ENCODE measurements around the gene WRAP53.
"Not testable (repeated sequence)": the region's sequence is repeated elsewhere in the genome, so short reads cannot be mapped to it uniquely, and the experiment has no call there.

Gene WRAP53

DNA sequence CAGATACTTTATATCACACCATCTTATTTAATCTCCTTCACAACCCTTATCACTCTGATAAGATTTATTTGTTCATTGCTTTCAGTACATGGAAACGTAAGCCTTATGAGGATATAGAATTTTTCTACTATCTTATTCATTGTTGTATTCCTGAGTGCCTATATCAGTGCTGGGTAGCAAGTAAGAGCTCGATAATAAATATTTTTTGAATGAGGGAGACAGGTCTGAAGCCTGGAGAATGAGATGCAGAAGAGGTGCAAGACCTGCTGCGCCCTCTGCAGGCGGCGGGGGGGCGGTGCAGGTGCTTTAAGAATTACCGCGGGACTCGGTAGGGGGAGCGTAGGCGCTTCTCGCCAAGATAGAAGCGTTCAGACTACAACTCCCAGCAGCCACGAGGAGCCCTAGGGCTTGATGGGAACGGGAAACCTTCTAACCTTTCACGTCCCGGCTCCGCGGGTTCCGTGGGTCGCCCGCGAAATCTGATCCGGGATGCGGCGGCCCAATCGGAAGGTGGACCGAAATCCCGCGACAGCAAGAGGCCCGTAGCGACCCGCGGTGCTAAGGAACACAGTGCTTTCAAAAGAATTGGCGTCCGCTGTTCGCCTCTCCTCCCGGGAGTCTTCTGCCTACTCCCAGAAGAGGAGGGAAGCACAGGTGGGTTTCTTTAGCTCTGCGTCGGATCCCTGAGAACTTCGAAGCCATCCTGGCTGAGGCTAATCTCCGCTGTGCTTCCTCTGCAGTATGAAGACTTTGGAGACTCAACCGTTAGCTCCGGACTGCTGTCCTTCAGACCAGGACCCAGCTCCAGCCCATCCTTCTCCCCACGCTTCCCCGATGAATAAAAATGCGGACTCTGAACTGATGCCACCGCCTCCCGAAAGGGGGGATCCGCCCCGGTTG lies at the start of gene WRAP53:
TSS of gene WRAP53 (plus strand) at position 570 of the 900 bp plus-strand sequence. CDS start at position 742, 172 bp downstream.
- peak; percentile 94 for DNase-seq

DNA sequence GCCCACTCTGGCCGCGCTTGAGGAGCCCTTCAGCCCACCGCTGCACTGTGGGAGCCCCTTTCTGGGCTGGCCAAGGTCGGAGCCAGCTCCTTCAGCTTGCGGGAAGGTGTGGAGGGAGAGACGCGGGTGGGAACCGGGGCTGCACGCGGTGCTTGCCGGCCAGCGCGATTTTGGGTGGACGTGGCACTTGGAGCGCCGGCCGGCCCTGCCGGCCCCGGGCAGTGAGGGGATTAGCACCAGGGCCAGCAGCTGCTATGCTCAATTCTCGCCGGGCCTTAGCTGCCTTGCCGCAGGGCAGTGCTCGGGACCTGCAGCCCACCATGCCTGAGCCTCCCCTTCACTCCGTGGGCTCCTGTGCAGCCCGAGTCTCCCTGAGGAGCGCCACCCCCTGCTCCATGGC lies 47.5 kb upstream of the WRAP53 start:
- no peak for DNase-seq

DNA sequence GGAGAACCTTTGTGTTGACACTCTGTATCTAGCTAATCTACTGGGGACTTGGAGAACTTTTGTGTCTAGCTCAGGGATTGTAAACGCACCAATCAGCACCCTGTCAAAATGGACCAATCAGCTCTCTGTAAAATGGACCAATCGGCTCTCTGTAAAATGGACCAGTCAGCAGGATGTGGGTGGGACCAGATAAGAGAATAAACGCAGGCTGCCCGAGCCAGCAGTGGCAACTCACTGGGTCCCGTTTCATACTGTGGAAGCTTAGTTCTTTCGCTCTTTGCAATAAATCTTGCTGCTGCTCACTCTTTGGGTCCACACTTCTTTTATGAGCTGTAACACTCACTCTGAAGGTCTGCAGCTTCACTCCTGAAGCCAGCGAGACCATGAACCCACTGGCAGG lies 46.6 kb upstream of the WRAP53 start:
- not testable (repeated sequence) for DNase-seq

DNA sequence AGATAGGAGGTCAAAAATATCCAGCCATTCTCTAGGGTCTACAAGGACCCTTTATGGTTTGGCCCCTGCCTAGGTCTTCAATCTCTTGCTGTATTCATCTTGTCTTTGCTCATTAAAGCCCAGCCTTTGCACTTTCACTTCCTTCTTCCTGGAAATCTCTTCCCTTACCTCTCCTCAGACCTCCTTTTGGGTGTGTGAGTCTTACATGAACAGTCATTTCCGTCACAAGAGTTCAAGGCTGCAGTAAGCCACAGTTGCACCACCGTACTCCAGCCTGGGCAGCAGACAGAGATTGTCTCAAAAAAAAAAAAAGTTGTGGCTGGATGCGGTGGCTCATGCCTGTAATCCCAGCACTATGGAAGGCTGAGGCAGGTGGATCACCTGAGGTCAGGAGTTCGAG lies 43.5 kb upstream of the WRAP53 start:
- no peak for DNase-seq

DNA sequence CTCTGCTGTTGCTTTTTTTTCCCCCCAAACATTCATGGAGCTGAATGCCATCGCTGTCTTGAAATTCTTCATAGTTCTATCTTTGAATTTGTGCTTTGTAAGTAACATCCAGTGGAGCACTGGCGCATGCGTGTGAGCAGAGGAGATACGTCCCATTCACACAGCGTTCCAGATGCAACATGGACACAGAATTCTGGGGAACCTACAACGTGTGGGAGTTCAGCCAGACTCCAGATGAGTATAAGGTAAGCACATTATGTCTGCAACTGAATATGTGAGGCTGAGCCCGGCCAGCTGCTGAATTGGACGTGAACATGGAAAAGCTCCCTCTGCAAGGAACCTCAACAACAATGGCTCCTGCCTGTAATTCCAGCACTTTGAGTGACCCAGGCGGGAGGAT lies 41.8 kb upstream of the WRAP53 start:
- no peak for DNase-seq

DNA sequence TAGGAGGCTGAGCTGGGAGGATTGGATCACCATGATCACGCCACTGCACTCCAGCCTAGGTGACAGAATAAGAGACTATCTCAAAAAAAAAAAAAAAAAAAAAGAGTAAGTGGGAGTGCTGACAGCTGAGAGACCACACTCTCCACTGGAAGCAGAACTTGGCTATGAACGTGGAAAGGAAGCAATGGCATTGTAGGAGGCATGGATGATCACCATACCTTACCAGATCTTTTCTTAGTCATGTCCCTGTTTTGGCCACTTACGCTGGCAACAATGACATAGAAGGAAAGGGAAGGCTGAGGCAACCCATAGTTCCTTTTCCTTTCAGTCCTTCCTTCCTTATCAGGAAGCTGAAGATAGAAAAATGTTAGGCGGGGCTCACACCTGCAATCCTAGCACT lies 41.3 kb upstream of the WRAP53 start:
- DNase-seq, result no peak

DNA sequence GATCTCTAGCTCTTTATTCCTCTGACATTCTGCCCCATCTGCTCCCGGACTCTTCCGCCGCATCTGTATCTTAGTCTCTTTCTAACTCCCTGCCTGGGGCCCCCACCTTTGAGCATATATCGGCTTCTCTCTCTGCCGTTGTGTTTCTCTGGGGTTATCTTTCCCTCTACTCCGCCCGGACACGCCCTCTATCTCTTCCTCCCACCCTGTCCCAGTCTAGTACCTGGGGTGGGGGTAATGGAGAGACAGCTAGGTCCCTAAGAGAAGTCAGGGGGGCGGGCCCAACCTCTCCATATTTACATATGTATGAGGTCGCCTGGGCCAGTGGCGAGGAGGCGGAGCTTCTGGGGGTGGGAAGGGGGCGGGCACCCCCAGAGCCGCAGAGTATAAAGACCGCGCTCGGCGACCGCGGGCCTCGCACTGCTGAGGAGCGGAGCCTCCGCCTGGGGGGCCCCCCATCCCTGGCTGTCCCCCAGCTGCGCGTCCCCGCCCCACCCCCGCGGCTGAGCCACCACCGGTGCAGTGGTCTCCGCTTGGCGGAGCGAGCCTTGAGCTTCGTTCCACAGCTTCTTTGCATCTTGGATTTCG lies 37.7 kb upstream of the WRAP53 start, which contains the start of gene ATP1B2:
TSS of gene ATP1B2 (plus strand) at position 418 of the 588 bp plus-strand sequence. CDS start 593 bp downstream, outside the sequence.
- peak; percentile 37 for DNase-seq

DNA sequence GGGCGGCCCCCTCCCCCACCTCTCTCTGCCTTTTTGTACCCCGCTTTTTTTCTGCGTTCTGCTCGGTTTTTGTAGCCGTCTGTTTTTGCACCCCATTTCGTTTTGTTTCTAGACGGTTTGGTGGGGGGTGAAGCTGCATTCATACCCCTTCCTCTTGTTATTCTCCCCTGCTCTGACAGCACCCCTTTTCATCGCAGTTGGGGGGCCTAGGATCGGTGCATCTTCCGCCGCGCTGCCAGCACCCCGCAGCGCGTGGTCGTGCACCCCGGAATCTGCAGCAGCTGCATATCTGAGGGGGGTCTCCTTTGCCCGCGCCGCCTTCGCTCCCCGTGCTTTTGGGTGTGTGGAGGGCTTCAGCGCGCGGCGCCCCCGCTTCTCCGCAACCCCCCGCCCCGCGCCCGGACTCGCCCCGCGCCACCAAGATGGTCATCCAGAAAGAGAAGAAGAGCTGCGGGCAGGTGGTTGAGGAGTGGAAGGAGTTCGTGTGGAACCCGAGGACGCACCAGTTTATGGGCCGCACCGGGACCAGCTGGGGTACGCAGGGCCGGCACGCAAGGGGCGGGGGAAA lies 37.1 kb upstream of the WRAP53 start:
- DNase-seq, result no peak

DNA sequence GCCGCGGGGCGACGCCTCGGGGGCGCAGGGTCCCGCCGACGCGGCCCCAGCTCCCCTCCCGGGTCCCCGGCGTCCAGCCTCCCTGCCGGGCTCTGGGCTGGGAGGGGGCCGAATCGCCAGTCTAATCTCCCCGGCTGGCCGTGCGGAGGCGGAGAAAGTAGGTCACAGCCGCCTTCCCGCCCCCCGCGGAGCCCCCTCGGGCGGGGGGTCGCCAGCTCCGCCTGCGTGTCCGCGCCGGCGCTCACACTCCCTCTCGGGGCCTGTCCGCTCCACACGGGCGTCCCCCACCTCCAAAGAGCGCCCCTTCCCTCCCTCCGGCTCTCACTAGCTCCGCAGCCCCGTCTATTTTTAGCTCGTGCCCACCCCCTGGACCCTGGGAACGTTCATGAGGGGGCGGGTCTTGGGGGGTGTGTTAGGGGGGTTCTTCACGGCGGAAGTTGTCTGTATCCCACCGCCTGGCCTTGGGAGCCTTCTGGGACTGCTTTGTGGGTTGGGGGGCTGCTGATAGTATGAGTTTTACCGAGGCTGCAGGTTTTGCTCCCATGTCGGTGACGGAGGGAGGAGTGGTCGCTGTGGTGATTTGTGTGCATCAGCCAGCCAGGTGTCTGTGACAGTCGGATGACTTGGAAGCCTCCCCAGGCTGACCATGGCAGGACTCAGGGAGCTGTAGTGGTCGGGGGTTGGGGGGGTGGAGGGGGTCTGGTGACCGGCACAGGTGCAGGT lies 36.5 kb upstream of the WRAP53 start:
- DNase-seq, result no peak

DNA sequence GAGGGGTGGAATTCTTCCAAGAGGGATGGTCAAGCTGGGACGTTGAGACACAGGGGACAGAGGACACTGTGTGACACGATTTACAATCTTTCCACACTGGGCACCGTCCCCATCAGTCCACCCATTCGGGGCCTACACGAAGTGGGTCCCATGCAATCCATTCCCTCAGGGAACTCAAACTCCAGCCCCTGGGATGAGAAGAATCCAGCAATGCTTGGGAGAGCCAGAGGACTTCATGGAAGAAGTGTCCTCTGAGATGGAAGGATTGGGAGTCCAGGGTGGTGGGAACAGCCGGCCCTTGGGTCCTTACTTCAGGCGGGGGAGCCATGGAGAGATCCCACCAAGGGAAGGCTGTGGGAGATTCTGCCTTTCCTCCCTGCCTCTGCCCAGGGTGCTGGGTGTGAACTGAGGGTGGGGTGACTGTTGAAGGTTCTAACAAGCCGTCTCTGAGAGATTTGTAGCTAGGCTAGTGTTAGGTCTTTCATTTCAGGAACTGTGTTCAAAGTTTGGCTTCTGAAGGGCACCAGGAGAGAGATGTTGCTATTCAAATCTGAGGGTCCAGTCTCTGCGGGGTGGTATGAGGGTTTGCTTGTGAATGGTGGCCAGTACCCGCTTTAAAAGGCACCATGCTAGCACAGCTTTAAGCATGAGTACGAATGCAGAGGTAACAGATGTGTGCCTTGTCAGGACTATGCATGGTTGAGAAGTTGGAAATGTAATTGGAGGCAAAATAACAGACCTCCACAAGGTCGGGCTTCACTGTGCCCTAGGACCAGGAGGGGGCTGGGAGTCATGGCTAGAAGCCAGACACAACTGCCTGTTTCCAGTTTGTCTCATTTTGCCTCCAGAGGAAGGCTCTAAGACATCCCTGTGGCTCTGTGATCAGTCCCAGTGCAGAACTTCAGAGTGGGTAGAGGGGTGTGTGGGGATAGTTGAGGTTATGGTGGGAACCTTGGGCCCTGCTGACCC lies 35.6 kb upstream of the WRAP53 start:
- no peak for DNase-seq

DNA sequence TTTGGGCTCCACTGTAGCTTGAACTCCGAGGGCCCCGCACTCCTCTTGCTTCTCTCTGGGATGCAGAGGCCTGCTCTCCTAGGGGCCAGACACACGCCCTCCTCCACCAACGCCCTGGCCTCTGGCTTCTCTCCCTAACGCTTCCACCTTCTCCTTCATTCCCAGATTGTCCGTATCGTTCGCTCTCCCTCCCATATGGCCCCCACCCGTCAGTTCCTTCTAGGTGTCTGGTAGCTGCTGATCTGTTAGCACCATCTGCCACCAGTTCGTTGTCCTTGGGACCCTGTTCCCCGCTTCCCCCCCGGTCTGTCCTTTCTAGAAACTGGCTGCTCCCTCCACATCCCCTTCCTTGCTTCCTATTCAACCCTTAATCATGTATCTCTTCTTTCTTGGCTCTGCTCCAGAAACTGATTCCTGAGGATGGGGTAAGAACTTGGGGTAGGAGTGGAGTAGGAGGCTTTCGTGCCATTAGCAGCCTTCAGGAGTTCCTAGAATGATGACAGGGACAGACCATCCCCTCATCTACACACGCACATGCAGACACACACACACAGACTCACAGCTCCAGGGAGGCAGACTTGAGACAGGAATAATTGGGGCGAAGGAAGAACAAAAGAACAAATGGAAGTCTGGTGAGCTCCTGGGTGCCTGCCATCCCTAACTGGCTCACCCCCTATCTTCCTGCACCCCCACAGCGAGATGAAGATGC lies 33.3 kb upstream of the WRAP53 start:
- no peak for DNase-seq

DNA sequence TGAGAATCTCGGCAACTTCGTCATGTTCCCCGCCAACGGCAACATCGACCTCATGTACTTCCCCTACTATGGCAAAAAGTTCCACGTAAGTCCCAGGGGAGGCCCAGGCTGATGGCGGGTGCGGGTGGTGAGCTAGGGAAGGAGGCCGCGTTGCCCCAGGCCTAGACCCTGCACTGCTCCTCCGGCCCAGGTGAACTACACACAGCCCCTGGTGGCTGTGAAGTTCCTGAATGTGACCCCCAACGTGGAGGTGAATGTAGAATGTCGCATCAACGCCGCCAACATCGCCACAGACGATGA lies 32.8 kb upstream of the WRAP53 start:
- DNase-seq, result no peak

DNA sequence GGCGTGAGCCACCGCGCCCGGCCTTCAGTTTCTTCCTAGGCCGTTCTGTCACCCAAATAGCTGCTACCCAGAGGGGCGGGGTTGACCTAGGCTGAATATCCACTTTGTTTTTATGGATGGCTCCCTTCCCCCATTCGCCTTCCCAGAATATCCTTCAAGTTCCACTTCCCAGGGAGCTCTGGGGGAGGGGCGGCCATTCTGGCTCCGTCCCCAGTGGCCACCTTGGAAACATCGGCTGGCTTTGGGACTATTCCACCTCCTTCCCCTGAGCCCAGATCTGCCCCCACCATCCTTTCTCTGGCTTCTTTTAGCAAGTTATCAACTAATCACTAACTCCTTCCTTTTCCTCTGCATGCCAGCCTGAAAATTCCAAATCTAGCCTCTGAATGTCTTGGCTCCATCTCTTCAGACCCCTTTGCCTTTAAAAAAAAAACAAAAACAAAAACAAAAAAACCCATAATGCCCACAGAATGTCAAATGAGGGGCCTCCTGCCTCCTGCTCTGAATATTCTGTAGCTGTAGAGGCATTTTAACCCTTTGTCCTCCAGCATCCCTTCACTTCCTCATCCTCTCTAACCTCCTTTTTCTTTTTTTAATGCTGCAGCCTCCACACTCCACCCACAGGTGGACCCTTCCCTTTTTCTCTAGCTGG lies 31.2 kb upstream of the WRAP53 start:
- no peak for DNase-seq

DNA sequence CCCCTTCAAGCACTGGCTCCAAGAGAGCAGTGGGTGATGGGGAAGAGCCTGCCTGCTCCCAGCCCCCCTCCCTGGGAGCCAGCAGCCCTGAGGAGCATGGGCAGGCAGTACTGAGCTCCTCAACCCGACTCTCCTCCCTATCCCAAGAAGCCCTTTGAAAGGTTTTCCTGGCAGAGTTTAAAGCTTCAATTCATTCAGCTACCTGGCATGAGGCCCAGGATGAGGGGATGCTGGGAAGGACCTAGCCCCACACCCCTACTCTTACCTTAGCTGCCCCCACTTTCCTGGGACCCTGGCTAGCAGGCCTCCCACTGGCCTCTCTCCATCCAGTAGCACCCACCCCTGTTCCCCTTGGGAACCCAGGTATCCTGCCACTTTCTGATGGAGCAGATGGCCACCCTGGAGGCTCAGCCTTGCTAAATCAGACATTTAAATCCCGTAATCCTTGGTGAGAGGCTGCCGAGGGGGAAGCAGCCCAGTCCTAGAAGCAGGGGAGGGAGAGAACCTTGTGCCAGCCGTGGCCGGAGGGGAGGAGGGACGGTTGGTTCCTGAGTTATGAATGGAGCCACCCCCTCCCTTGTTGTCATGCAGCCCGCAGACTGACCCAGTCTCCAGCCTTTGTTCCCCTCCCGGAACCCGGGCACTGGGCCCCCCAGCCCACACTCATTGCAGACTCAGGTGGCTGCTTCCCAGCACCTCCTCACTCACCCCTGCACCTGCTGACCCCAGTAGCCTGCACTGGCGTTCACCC lies 20.4 kb upstream of the WRAP53 start:
- DNase-seq, result no peak

DNA sequence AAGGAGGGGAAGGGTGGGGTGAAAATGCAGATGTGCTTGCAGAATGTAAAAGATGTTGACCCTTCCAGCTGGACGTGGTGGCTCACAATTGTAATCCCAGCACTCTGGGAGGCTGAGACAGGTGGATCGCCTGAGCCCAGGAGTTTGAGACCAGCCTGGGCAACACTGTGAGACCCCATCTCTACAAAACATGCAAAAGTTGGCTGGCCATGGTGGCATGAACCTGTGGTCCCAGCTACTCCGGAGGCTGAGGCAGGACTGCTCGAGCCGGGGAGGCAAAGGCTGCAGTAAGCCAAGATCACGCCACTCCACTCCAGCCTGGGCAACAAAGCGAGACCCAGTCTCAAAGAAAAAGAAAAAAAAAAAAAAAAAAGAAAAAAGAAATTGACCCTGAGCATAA lies 19.8 kb upstream of the WRAP53 start:
- no peak for DNase-seq

DNA sequence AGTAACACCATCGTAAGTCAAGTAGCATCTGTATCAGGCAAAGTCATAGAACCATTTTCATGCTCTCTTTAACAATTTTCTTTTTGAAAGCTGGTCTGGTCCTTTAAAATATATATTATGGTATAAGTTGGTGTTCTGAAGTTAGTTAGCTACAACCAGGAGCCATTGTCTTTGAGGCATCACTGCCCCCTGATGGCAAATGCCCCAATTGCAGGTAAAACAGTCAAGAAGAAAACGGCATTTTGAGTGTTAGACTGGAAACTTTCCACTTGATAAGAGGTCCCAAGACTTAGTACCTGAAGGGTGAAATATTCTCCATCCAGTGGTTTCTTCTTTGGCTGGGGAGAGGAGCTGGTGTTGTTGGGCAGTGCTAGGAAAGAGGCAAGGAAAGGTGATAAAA lies 15.0 kb upstream of the WRAP53 start:
- no peak for DNase-seq

DNA sequence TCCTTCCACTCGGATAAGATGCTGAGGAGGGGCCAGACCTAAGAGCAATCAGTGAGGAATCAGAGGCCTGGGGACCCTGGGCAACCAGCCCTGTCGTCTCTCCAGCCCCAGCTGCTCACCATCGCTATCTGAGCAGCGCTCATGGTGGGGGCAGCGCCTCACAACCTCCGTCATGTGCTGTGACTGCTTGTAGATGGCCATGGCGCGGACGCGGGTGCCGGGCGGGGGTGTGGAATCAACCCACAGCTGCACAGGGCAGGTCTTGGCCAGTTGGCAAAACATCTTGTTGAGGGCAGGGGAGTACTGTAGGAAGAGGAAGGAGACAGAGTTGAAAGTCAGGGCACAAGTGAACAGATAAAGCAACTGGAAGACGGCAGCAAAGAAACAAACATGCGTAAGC lies 13.3 kb upstream of the WRAP53 start:
- DNase-seq, result no peak

DNA sequence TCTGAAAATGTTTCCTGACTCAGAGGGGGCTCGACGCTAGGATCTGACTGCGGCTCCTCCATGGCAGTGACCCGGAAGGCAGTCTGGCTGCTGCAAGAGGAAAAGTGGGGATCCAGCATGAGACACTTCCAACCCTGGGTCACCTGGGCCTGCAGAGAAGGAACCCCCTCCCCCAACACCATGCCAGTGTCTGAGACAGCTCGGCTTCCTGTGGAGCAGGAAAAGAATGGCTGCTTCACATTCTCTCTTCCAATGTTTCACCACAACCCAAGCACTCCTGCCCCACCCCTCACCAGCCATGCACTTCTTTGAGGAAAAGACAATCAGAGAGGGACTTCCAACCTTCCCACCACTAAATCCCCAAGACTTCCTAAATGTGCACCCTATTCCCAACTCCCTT lies 11.7 kb upstream of the WRAP53 start:
- DNase-seq, result no peak

DNA sequence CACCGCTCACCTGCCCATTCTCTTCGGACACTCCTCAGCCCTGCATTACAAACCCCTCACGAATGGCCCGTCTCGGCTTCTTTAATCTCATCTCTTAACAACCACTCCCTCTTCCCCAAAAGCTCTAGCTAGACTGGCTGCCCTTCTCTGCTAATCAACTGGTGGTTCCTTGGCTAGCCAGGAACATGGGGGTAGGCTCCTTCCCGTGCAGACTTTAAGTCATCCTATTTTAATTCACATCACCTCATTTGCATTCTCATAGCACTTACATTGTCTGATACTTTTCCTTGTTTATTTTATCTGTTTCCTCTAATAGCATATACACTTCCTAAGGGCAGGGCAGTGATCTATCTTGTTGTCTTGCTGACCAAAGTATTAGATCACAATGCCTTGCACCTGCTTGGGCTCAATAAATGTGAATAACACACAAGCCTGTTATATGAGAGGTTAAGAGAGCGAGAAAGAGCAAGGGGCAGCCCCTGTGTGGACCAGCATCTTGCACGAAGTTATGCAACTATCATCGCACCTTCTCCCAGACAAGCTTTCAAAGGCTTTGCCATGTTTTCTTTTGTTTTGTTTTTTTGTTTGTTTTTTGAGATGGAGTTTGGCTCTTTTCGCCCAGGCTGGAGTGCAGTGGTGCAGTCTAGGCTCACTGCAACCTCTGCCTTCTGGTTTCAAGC lies 10.7 kb upstream of the WRAP53 start:
- no peak for DNase-seq
